ENCODE results near the gene KCNA2. TPM values are rescaled to one million over a fixed set of nuclear protein-coding genes. Genes with fewer than 3 reads are reported as not detected.

KCNA2 gene
- not detected in 2 replicates for total RNA-seq

DNA sequence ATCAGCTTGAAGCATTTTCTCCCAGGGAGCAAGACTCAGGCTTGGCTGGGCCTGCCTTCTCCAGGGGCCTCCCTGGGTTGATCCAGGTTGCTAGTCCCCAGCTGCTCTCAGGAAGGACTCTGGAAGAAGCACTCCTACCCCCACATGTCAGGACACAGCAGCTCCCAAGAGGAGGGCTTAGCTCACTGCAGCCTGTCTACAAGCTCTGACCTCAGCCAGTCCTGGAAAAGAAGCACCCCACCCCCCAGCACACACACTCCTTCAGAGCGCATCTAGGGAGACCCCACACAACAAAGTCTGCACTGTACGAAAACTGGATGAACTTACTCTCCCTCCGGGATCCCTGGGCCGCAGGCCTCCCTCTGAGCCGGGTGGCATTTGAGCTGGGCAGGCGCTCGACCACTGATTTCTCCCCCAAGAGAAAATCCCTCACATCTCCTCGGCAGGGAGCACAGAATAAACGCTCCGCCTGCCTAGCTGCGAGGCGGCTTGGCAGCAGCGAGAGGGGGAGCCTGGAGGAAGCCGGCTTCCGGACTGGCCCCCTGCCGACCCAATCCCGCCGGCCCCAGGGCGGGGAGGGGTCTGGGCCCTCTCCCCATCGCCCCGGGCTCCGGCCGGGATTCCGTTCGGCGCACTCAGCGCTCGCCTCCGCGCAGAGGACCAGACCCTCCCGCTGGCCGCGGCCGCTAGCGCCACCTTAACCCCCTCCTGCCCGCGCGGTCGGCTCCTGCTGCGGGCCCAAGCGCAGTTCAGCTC is at the start of gene KCNA2:
Gene KCNA2, minus strand, starts transcription at position 458 of the 756 bp plus-strand sequence. CDS start 1,576 bp downstream, outside the sequence.

Other genes with a start within 250 kb of the KCNA2 start
- 5.9 and 10.4 TPM in 2 replicates for gene SLC16A4, start 215.3 kb downstream of the KCNA2 start, total RNA-seq
- gene LAMTOR5, start 198.7 kb downstream of the KCNA2 start, total RNA-seq = 27.5 and 36.5 TPM in 2 replicates
- gene PROK1, start 155.2 kb downstream of the KCNA2 start, total RNA-seq = not detected in 2 replicates
- gene KCNA10, start 87.2 kb downstream of the KCNA2 start, total RNA-seq = not detected in 2 replicates
- 0.14 TPM in 1 of 2 replicates, not detected in the other for gene KCNA3, start 68.6 kb upstream of the KCNA2 start, total RNA-seq